OCI-LY1 (cell line): ENCODE measurements around the gene TMEM38B.

Experiments used
- EZH2 ChIP-seq: fragments of 200-600 bp; sonication (generic), shearing (Covaris generic); IDR thresholded peaks from 2 replicates; pipeline ENCODE4 v1.8.0; 2017; ENCODE audit warnings: borderline replicate concordance, mixed run types, mild to moderate bottlenecking, antibody characterized with exemption, low read length, moderate library complexity, mixed read lengths
- TF ChIP-seq, protein P1 (sequence below): fragments of 200-600 bp; sonication (generic), shearing (Covaris generic); IDR thresholded peaks from 2 replicates; pipeline ENCODE4 v1.5.1; 2017; ENCODE audit warnings: mild to moderate bottlenecking, antibody characterized with exemption, low read length, moderate library complexity, mixed read lengths

GRCh38 chr9:105702207-105702606, 7.9 kb downstream of the TMEM38B start:
- TF ChIP-seq, protein P1, sequence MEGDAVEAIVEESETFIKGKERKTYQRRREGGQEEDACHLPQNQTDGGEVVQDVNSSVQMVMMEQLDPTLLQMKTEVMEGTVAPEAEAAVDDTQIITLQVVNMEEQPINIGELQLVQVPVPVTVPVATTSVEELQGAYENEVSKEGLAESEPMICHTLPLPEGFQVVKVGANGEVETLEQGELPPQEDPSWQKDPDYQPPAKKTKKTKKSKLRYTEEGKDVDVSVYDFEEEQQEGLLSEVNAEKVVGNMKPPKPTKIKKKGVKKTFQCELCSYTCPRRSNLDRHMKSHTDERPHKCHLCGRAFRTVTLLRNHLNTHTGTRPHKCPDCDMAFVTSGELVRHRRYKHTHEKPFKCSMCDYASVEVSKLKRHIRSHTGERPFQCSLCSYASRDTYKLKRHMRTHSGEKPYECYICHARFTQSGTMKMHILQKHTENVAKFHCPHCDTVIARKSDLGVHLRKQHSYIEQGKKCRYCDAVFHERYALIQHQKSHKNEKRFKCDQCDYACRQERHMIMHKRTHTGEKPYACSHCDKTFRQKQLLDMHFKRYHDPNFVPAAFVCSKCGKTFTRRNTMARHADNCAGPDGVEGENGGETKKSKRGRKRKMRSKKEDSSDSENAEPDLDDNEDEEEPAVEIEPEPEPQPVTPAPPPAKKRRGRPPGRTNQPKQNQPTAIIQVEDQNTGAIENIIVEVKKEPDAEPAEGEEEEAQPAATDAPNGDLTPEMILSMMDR = no peak
- TF ChIP-seq EZH2 = no peak
